HEK293T (cell line): ENCODE results near the gene SCMH1.
"Not testable (repeated sequence)": the region's sequence is repeated elsewhere in the genome, so short reads cannot be mapped to it uniquely, and the experiment has no call there.

Experiments used
- ARNT ChIP-seq: fragments of 450-650 bp; IDR thresholded peaks from 2 replicates; pipeline ENCODE4 v1.6.1; 2017; ENCODE audit warnings: mild to moderate bottlenecking
- BHLHE40 ChIP-seq: fragments of 450-650 bp; IDR thresholded peaks from 2 replicates; pipeline ENCODE4 v1.6.1; 2016; ENCODE audit warnings: mild to moderate bottlenecking, moderate library complexity, borderline replicate concordance
- LEF1 ChIP-seq: fragments of 450-650 bp; IDR thresholded peaks from 2 replicates; pipeline ENCODE4 v1.6.1; 2017; ENCODE audit warnings: mild to moderate bottlenecking, borderline replicate concordance
- SP1 ChIP-seq: fragments of 450-650 bp; IDR thresholded peaks from 2 replicates; pipeline ENCODE4 v1.6.1; 2017
- SUZ12 ChIP-seq: fragments of 450-650 bp; IDR thresholded peaks from 2 replicates; pipeline ENCODE4 v1.6.1; 2016; ENCODE audit warnings: mild to moderate bottlenecking

- not testable (repeated sequence) for TF ChIP-seq ARNT, LEF1, SP1, BHLHE40, SUZ12
These were observed 12.9 kb downstream of the SCMH1 start for GRCh38 chr1:41229219-41229618.
